Stimulated activated CD4-positive, alpha-beta T cell treated with anti-CD3 and anti-CD28 coated beads, Interleukin-1b, Interleukin-23, amount 100 ng/mL, for 24 hours (primary cell): ENCODE data around the gene GBE1.

Experiments used
- DNase-seq, 4 experiments: peaks; one replicate each; pipeline ENCODE4 v3.0.0-alpha.2; 2020; ENCODE audit warnings: low read depth in 4 of 4, low spot score in 1 of 4

The GBE1 gene

DNA sequence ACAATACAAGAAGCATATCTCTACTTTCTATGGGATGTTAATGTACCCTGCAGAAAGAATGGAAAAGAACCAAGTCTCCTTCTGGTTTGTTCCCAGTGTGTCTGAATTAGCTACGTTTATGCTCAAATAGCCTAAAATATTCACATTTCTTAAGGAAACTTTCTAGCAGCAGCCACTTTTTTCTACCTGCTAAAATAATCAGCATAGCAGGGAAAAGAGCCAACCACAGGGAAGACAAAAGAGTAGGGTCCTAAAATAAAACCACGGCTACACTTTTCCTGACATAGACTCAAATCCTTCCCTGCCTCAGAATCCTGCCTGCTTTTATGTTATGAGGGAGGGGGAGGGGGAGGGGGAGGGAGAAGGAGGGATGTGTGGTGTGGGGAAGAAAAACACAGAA, 136.7 kb downstream of the GBE1 start:
- no peak for DNase-seq

- DNase-seq: no peak
These were observed 139.1 kb downstream of the GBE1 start for GRCh38 chr3:81622395-81622794.

DNA sequence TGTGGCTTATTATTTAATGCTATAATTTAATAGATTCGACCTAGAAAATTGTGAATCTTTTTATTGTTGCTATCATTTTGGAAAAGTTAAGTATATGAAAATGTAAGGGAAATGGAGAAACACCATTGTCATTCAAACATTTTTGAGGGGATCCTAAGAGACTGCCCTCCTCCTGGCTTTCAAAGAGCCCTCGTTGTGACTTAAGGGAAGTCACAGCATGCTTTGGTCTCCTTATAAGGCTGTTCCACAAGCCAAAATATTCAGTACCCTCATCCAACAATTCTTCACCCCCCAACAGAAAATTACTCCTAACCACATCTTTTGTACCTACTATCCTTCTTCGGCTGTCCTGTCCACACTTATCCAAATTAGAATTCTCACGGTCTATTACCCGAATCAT, 140.2 kb downstream of the GBE1 start:
- DNase-seq: no peak

DNA sequence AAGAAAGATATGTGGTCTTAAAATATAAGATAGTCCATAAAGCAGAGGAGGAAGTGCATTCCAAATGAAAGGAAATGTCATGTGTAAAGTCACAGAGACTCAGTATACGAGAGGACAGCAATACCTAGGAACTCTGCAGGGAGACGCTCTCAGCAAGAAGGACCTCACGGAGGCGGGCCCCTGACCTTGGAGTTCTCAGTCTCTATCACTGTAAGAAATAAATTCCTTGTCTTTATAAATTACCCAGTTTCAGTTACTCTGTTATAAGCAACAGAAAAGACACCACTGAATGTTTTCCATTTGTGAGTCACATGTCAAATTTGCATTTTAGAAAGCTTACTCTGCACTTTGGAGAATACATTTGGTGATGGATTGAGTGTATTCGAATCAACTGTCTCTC, 140.6 kb downstream of the GBE1 start:
- no peak for DNase-seq

- no peak for DNase-seq
These were observed 148.7 kb downstream of the GBE1 start for GRCh38 chr3:81612768-81613167.

GRCh38 chr3:81602781-81603180, 158.7 kb downstream of the GBE1 start:
- no peak for DNase-seq

- DNase-seq: no peak
These were observed 159.6 kb downstream of the GBE1 start for GRCh38 chr3:81601707-81602305.

DNA sequence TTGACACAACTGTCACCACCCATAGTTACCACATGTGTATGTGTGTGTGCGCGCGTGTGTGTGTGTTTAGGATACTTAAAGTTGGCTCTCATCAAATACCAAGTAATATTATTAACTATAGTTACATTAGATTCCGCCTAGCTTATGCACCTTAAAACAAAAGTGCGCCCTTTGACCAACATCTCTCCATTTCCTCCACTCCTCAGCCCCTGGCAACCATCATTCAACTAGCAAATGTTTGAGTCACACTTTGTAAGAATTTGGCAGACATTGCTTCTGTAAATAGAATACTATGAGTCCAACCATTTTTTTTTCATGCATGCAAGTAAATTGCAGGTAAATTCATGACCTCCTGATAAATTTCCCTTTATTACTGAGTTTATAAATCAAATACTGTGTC, 169.3 kb downstream of the GBE1 start:
- DNase-seq: no peak

DNA sequence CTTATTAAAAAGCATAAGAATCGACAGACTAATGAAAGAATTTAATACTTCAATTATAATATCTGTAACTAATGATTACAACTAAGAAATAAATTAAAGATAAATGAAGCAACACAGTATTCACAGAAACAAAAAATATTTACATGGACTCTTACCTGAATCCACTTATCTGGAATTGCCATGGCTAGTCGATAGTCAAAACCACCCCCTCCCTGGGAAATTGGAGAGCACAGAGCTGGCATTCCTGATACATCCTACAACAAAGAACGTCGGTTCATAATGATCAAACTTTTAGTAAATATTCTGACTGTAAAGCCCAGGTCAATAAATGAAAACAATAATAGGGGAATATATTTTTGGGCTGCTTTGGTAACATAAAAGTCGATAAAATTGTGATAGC, 175.5 kb downstream of the GBE1 start:
- DNase-seq: no peak

GRCh38 chr3:81585056-81585455, 176.4 kb downstream of the GBE1 start:
- DNase-seq: no peak

DNA sequence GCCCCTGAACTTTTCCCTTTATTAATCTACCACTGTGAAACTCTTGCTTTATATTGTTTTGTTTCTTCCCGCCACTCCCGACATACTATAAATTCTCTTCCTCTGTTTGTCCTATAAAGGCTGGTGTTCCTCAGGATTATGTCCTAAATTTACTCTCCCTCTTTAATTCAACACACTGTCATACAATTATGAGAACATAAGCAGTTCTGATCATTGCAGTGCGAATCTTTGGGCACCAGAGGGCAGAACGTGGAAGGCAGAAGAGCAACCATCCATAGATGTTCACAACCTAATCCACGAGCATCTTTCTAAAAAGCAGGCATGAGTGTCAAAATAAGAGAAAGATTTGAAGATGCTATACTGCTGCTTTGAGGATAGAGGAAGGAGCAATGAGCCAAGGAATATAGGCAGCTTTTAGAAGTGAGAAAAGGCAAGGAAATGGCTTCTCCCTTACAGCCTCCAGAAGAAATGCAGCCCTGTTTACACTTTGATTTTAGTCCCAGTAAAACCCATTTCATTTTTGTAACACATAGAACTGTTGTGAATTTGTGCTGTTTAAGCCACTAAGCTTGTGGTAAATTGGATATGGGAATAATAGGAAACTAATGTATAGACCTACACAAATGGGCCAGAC, 179.4 kb downstream of the GBE1 start:
- no peak for DNase-seq

DNA sequence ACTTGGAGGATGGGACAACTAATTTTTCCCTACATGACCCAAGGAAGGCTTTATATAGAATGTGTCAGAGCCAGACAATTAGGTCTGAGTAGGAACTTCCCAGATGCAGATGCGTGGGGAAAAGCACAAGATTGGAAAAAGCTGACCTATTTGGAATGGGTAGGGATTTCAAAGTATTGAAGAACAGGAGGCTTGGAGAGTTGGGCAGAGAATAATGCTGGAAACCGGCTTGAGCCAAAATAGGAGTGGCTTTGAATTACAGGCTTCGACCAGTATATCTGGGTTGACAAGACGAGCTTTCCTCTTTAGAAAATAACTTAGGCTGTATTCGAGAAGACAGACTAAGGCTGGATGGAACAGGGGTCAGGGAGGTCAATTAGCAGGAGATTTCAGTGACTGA, 181.1 kb downstream of the GBE1 start:
- DNase-seq: no peak

- no peak for DNase-seq
These were observed 181.7 kb downstream of the GBE1 start for GRCh38 chr3:81579744-81580143.

DNA sequence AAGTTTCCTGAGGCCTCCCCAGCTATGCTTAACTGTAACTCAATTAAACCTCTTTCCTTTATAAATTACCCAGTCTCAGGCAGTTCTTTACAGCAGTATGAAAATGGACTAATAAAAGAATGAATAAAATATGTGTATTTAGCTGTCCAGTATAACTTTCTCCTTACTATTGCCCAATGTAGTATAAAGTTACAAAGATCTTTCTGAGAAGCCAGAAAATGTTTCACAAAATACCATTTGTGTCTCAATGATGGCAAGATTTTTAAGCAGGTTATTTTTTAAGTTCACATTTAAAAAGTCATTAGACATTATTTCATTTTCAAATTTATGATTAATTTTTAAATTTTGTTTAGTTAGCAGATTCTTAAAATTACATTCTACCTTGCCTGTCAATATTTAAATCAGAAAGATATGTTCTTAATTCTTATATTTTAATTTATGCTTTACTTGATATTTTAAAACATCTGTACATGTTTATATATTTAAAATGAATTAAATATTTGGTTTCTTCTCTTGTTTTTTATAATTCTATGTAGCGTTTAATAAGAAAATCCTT, 189.2 kb downstream of the GBE1 start:
- no peak for DNase-seq

DNA sequence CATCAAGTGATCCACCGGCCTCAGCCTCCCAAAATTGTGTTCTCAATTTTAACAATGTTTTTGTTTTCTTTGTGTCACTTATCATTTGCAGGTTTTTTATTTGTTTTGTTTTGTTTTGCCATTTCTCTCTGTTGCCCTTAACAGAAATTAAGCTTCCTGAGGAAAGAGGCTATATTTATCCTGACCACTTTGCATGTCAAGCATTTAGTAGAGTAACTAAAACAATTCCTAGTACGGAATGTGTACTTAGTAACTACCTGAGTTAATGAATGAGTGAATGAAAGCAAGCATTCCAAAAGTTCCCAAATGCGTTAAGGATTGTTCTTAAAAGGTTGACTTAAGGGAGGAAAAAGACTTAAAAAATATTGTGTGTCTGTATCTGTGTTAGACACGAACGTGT, 193.1 kb downstream of the GBE1 start:
- DNase-seq: no peak

GRCh38 chr3:81565041-81565440, 196.4 kb downstream of the GBE1 start:
- no peak for DNase-seq

DNA sequence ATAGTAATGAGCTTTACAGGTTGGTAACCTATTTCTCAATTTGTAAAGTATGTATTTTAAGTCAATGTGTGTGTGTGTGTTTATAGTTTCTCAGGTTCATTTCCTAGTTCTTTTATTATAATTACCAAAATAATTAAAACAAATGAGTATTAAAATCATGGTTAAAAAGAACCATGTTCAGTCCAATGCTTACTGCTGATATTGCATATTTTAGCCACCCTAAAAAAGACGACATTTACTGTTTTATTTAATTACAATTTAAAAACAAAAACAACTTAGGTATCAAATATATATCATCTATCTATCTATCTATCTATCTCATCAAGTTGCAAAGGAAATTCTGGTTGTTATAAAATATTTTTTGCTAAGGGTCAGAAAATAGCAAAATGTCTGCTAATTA, 203.3 kb downstream of the GBE1 start:
- DNase-seq: no peak

- no peak for DNase-seq
These were observed 206.6 kb downstream of the GBE1 start for GRCh38 chr3:81554801-81555200.

GRCh38 chr3:81554388-81554787, 207.1 kb downstream of the GBE1 start:
- DNase-seq: no peak

- no peak for DNase-seq
These were observed 211.0 kb downstream of the GBE1 start for GRCh38 chr3:81550415-81550814.

DNA sequence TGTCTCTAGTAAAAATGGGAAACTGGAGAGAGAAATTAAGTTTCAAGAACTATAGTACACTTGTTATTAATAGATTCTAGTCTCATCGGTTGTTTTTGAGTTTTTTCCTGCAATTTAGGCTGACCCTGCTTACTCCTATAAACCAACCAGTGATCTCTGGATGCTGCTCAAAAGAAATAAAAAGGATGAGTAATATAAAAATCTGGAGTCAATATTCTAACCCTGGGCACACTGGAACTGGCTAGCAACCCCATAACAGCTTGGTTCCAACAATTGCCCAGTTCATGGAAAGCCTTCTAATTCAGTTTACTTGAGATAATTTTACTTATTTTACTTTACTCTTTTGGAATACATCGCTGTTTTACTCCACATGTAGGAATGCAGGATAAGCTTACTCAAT, 211.6 kb downstream of the GBE1 start:
- DNase-seq: no peak

DNA sequence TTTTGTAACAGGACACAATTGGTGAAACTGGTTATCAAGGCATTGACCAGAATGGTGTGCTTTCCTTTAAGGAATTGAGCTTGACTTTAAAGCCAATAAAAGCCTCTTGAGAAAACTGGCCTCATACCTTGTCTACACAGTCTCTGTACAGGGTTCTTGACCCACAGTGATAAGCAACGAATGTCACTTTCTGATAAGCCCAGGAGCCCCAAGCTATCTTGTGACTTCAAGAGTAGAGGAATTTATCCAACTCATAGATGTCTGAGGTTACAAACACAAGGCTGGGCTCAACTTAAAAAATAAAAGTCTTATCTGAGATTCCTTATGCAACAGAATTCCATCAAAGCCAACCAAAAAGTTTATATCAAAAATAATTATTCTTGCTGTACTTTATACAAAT, 212.1 kb downstream of the GBE1 start:
- no peak for DNase-seq

DNA sequence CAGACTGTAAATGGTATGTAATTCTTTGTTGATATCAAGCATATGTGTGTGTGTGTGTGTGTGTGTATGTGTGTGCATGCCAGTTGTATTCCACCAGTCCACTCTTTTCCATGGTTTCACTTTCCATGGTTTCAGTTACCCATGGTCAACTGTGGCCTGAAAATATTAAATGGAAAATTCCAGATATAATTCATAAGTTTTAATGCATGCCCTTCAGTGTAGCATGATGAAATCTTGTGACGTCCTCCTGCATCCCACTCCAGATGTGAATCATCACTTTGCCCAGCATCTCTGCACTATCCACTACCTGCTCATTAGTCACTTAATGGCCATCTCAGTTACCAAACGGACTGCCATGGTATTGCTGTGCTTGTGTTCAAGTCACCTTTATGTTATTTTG, 215.9 kb downstream of the GBE1 start:
- no peak for DNase-seq
